Daoy (cell line): ENCODE data around the gene GTF2F2. TPM values are rescaled to one million over a fixed set of nuclear protein-coding genes. Genes with fewer than 3 reads are reported as not detected.

Source experiments
- DNase-seq: peaks from one replicate; pipeline ENCODE4 v3.0.0-alpha.2; 2015; ENCODE audit warnings: low read depth
- total RNA-seq: library from RNA; depleted of rRNA; stranded (reverse); fragments of >200 nt; shearing (Covaris generic); gene quantifications from 2 replicates; pipeline ENCODE4 v1.2.3, GENCODE V29; 2014

The GTF2F2 gene
- total RNA-seq, 1 experiment from 2014 or later: 45.2 TPM

GRCh38 chr13:45209229-45209628 lies 88.9 kb downstream of the GTF2F2 start:
- no peak for DNase-seq

GRCh38 chr13:45215392-45216077 lies 95.2 kb downstream of the GTF2F2 start:
- DNase-seq: no peak

GRCh38 chr13:45216193-45216592 lies 95.9 kb downstream of the GTF2F2 start:
- no peak for DNase-seq

GRCh38 chr13:45218689-45219088 lies 98.4 kb downstream of the GTF2F2 start:
- DNase-seq: no peak

GRCh38 chr13:45219123-45219891 lies 99.0 kb downstream of the GTF2F2 start:
- DNase-seq: peak; percentile 24

GRCh38 chr13:45219938-45220375 lies 99.6 kb downstream of the GTF2F2 start:
- DNase-seq: peak; percentile 53

GRCh38 chr13:45220403-45220802 lies 100.1 kb downstream of the GTF2F2 start:
- no peak for DNase-seq

- no peak for DNase-seq
These were observed 102.2 kb downstream of the GTF2F2 start for GRCh38 chr13:45222516-45222915.

- DNase-seq: no peak
These were observed 102.6 kb downstream of the GTF2F2 start for GRCh38 chr13:45222919-45223318.

GRCh38 chr13:45224176-45224575 lies 103.9 kb downstream of the GTF2F2 start:
- DNase-seq: no peak

- no peak for DNase-seq
These were observed 105.1 kb downstream of the GTF2F2 start for GRCh38 chr13:45225370-45225769.

GRCh38 chr13:45226024-45226423 lies 105.7 kb downstream of the GTF2F2 start:
- DNase-seq: no peak

GRCh38 chr13:45228002-45228401 lies 107.7 kb downstream of the GTF2F2 start:
- no peak for DNase-seq

- DNase-seq: no peak
These were observed 108.9 kb downstream of the GTF2F2 start for GRCh38 chr13:45229172-45229571.

- no peak for DNase-seq
These were observed 111.0 kb downstream of the GTF2F2 start for GRCh38 chr13:45231305-45231704.

- DNase-seq: no peak
These were observed 111.4 kb downstream of the GTF2F2 start for GRCh38 chr13:45231722-45232121.

GRCh38 chr13:45232591-45232990 lies 112.3 kb downstream of the GTF2F2 start:
- no peak for DNase-seq

GRCh38 chr13:45238945-45239795 lies 118.9 kb downstream of the GTF2F2 start:
- DNase-seq: peak; percentile 17

GRCh38 chr13:45240143-45240542 lies 119.8 kb downstream of the GTF2F2 start:
- no peak for DNase-seq

- peak; percentile 16 for DNase-seq
These were observed 121.8 kb downstream of the GTF2F2 start for GRCh38 chr13:45242070-45242469.

GRCh38 chr13:45242524-45242923 lies 122.2 kb downstream of the GTF2F2 start:
- no peak for DNase-seq

- no peak for DNase-seq
These were observed 122.8 kb downstream of the GTF2F2 start for GRCh38 chr13:45243077-45243476.
